Kidney glomerular epithelial cell (primary cell): ENCODE measurements around the gene IL1RAPL2.
"Not testable (repeated sequence)": the region's sequence is repeated elsewhere in the genome, so short reads cannot be mapped to it uniquely, and the experiment has no call there.

Experiments
- DNase-seq: peaks from one replicate; lab custom pipeline; 2025; lab: John Stamatoyannopoulos, UW

The IL1RAPL2 gene

DNA sequence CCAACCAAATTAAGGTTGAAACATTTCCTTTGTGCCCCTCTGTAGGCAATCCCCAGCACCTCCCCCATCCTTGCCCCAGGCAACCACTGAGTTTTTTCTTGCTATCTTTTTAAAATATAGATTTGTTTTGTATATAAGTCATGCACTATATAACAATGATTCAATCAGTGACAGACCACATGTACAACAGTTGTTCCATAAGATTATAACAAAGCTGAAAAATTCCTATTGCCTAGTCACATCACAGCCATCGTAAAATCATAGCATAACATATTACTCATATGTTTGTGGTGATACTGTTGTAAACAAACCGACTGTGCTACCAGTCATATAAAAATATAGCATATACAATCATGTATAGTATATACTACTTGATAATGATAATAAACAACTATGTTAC is 1044.4 kb downstream of the IL1RAPL2 start:
- DNase-seq: no peak

- DNase-seq: no peak
Observed at GRCh38 chrX:105618393-105619101, 1052.5 kb downstream of the IL1RAPL2 start.

DNA sequence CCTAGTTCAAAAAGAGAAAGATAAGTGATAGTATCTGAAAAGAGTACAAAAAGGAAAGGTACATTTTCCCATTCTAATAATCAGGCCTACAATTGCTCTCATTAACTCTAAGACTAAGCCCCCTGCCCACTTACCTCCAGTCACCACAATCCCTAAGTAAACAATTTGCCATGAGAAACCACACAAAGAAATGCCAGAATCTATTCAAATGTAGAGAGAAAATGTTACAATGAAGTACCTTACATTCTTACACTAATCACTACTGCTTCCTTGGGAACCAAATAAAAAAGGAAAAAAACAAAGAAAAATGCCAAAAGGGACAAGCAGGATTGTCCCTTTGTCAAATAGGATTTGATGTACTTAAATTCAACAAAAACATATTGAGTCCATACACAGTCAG is 1068.2 kb downstream of the IL1RAPL2 start:
- DNase-seq: no peak

DNA sequence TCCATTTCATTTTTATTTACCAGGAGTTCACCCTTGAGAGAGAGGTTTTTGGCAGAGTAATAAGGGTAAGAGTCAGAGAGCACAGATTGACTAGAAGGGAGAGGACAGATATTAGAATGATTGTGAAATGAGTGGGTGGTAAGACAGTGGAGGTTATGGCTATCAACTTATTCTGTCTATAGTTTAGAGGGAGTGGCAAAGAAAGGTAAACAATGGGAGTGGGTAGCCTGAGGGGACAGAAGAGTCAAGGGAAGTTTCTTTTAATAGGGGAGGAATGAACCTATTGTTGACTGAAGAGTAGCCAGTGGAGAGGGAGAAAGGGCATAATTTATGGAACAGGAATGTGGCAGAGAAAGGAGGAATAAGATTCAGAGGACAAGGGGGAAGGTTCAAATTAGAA is 1069.8 kb downstream of the IL1RAPL2 start:
- DNase-seq: no peak

DNA sequence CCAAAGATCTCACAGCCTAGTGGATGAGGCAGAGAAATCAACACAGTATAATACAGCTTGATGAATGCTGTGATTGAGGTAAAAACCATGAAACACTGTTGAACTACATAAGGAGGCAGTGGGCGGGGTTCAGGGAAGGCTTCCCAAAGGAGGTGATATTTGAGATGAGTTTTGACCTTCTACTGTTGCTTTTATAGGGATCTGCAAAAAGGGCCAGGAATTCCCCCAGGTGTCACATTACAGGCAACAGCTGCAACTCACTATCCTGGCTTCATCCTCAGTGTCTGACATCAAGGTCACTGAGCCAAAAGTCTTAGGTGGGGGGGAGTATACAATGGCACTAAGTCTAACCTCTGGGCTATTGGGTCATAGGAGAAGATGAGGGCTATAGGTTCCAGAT is 1070.7 kb downstream of the IL1RAPL2 start:
- no peak for DNase-seq

GRCh38 chrX:105645667-105646357 is 1079.8 kb downstream of the IL1RAPL2 start:
- DNase-seq: no peak

- no peak for DNase-seq
Observed at GRCh38 chrX:105646592-105647372, 1080.8 kb downstream of the IL1RAPL2 start.

DNA sequence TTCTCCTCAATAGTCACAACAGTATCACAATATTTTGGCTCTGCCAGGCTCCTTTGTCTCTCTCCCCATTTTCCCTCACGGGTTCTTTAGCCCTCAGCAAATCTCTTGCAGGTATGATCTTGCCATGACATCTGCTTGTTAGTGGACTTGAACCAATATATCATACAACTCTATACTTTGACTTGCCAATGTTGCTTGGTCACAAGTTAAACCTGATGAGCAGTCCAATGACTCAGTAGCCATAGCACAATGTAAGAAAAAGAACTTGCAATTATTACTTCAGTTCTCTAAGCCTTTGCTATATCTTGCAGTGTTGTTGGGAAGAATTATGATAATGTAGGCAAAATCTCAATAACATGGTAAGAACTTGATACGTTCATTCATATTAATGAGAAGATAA is 1081.8 kb downstream of the IL1RAPL2 start:
- no peak for DNase-seq

- no peak for DNase-seq
Observed at GRCh38 chrX:105648732-105649131, 1082.7 kb downstream of the IL1RAPL2 start.

DNA sequence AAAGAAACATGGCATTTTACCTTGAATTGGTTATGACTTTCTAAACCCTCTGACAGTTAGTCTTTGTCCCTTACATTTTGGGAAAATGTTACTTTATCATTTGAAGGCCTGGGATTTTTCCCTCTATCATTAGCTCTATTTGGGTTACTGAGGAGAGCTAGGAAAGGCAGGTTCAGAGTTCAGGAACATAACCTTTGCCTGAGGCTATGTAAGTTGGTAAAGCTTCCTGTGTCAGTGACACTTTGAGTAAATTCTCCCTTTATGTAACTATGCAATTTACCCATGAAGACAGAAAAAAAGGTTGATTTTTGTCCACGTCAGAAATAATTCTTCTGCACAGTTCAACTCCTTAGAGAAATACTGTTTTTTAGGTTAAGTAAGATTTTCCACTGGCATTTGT is 1084.6 kb downstream of the IL1RAPL2 start:
- DNase-seq: no peak

- no peak for DNase-seq
Observed at GRCh38 chrX:105650986-105651385, 1085.0 kb downstream of the IL1RAPL2 start.

GRCh38 chrX:105653891-105654290 is 1087.9 kb downstream of the IL1RAPL2 start:
- DNase-seq: no peak

- no peak for DNase-seq
Observed at GRCh38 chrX:105658136-105658535, 1092.1 kb downstream of the IL1RAPL2 start.

GRCh38 chrX:105662248-105662647 is 1096.2 kb downstream of the IL1RAPL2 start:
- DNase-seq: no peak

GRCh38 chrX:105664243-105664642 is 1098.2 kb downstream of the IL1RAPL2 start:
- no peak for DNase-seq

GRCh38 chrX:105684288-105684687 is 1118.3 kb downstream of the IL1RAPL2 start:
- not testable (repeated sequence) for DNase-seq

DNA sequence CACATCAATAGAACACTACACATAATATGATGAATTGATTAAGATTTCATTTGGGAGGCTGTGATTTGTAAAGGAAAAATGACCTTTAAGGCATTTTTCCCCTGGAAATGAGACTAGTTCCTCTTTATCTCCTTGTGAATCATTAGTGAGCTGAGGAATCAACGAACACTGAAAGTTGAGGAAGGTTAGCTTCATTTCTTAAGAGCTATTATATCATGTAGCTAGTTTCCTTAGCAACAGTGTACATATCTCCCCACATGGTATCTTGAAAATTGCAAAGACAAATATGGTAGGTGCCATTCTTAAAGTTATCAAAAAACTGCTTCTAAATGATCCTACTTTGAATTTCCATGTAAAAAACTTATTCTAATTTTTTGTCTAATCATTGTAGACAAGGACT is 1128.8 kb downstream of the IL1RAPL2 start:
- DNase-seq: no peak

- DNase-seq: no peak
Observed at GRCh38 chrX:105695451-105695850, 1129.5 kb downstream of the IL1RAPL2 start.

DNA sequence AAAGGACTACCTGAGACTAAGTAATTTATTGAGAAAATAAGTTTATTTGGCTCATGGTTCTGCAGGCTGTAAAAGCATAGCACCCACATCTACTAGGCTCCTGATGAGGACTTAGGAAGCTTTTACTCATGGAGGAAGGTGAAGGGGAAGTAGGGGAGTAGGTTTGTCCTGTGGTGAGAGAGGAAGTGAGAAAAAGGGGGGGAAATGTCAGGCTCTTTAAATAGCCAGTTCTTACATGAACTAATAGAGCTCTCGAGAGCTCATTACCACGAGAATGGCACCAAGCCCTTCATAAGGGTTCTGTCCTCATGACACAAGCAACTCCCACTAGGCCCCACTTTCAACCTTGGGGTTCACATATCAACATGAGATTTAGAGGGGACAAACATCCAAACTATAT is 1130.9 kb downstream of the IL1RAPL2 start:
- DNase-seq: no peak

DNA sequence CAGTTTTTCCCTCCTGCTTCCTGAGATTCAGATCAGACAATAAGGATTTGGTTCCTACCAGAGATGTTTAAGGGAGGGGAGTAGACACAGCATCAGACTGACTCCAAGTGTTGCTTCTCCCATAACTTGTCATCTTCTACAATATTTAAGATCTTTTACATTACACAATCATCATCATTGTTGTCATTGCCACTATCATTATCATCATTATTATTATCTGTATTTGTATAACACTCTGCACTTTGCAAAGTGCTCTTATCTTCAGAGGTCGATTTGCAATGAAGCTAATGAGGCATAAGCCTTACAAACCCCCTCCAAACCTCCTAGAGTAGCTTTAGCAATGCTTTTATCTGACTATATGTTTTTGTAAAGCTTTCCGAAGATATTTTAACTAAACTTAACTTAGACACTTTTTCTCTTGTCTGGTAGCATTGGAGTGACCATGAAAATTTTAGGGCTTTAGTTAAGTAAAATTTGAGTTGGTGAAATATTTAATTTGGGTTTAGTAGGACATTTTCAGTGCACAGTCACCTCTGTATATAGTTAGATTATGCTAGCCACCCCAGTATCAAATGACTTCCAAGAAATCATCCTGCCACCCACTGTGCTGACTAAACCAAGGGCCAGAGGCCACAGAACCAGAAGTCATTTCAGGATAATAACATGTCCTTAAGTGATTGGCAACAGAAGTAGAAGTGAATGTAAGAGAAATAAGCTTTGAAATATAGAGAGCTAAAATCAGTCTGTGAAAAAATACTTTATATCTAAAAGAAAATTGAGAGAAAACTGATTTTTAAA is 1132.2 kb downstream of the IL1RAPL2 start:
- no peak for DNase-seq

DNA sequence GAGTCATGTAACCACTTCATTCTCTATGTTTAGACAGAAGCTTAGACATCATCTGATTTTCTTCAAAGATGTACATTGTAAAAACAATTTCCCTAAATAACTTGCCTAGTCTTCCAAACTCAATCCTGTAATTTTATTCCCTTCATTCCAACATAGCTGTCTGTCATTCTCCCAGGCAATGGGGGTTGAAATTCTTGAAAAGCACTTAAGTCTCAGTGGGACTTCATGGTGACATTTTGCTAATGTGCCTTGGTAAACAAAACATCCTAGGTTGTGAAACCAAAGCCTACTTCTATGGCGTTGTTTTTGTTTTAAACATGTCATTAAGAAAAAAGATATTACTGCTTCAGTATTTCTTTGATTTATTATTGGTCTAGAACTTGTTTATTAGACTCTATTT is 1134.3 kb downstream of the IL1RAPL2 start:
- no peak for DNase-seq
